Prostate gland (tissue), 2 donors: ENCODE data around the gene MLLT6.

Experiments
- POLR2A ChIP-seq: fragments of 450-650 bp; IDR thresholded peaks from one replicate; pipeline ENCODE4 v1.6.1; 2016; ENCODE audit warnings: antibody characterized with exemption, mild to moderate bottlenecking
- TF ChIP-seq, protein P1 (sequence below), 4 experiments: fragments of 200-600 bp in 2 of 4; fragments of 450-650 bp in 2 of 4; sonication (generic) in 2 of 4; IDR thresholded peaks; 1 replicate in 3 of 4; 2 replicates in 1 of 4; pipeline ENCODE4 v1.5.1; 2016 to 2019; ENCODE audit warnings: antibody characterized with exemption in 4 of 4, mild to moderate bottlenecking in 2 of 4, moderate library complexity in 2 of 4

DNA sequence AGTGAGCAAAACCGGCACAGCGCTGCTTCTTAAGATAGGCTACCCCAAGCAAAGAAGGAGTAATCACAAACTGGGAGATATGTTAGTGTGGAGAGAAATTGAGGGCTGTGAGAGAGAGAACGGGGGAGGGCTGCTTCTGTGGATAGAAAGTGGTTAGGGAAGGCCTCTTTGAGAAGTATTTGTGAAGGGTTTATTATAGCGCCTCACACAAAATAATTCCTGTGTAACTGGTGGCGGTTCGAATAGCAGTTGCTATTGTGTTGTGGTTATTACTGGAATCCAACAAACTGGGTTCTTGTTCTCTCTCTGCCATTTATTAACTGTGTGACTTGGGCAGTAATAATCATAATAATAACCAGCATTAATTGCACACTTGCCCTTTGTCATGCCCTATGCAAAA is 15.9 kb downstream of the MLLT6 start:
- TF ChIP-seq POLR2A = no peak
- TF ChIP-seq, protein P1, sequence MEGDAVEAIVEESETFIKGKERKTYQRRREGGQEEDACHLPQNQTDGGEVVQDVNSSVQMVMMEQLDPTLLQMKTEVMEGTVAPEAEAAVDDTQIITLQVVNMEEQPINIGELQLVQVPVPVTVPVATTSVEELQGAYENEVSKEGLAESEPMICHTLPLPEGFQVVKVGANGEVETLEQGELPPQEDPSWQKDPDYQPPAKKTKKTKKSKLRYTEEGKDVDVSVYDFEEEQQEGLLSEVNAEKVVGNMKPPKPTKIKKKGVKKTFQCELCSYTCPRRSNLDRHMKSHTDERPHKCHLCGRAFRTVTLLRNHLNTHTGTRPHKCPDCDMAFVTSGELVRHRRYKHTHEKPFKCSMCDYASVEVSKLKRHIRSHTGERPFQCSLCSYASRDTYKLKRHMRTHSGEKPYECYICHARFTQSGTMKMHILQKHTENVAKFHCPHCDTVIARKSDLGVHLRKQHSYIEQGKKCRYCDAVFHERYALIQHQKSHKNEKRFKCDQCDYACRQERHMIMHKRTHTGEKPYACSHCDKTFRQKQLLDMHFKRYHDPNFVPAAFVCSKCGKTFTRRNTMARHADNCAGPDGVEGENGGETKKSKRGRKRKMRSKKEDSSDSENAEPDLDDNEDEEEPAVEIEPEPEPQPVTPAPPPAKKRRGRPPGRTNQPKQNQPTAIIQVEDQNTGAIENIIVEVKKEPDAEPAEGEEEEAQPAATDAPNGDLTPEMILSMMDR (IDR thresholded peaks at IDR 0.05) = no peak
